PC-9 (cell line): ENCODE measurements around the gene ATP6V0B. TPM values are rescaled to one million over a fixed set of nuclear protein-coding genes. Genes with fewer than 3 reads are reported as not detected.

Experiments used
- BruUV-seq: library from RNA; stranded (reverse); fragments of 400-500 nt; replicated peaks from 2 replicates; lab custom pipeline; 2021; lab: Mats Ljungman, UMichigan
- CTCF ChIA-PET: fragments of 300-600 bp; sonication (Branson Sonifier 250); formaldehyde crosslinking; loops from one replicate; lab custom pipeline; 2022; ENCODE audit warnings: antibody characterized with exemption; lab: Charles Lee
- POLR2A ChIA-PET: fragments of 300-600 bp; sonication (Branson Sonifier 250); formaldehyde crosslinking; loops from one replicate; lab custom pipeline; 2022; ENCODE audit warnings: antibody characterized with exemption; ENCODE audit not compliant: unreplicated experiment; lab: Charles Lee
- DNase-seq, 2 experiments: peaks; one replicate each; pipeline versions ENCODE4 v3.0.0 to v3.0.0-alpha.2; 2015 to 2022; ENCODE audit warnings: mixed read lengths in 1 of 2
- H2AFZ ChIP-seq: fragments of 200-600 bp; sonication (generic); 2 replicates; pipeline ENCODE4 v1.8.1; 2017; ENCODE audit warnings: antibody characterized with exemption
- H3F3A ChIP-seq: fragments of 200-600 bp; sonication (generic); 2 replicates; pipeline ENCODE4 v1.8.1; 2017; ENCODE audit warnings: antibody characterized with exemption, mild to moderate bottlenecking, low read depth; ENCODE audit not compliant: insufficient read depth
- H3K27ac ChIP-seq: fragments of 200-600 bp; sonication (generic); 2 replicates; pipeline ENCODE4 v1.6.1; 2016; ENCODE audit warnings: mixed run types
- H3K27me3 ChIP-seq: fragments of 200-600 bp; sonication (generic); 2 replicates; pipeline ENCODE4 v1.6.1; 2016; ENCODE audit warnings: low read depth, mixed run types; ENCODE audit not compliant: insufficient read depth
- H3K36me3 ChIP-seq: fragments of 200-600 bp; sonication (generic); 2 replicates; pipeline ENCODE4 v1.6.1; 2016; ENCODE audit warnings: low read depth, mixed run types
- H3K4me1 ChIP-seq: fragments of 200-600 bp; sonication (generic); replicated peaks from 2 replicates; pipeline ENCODE4 v1.6.1; 2016; ENCODE audit warnings: mixed run types; ENCODE audit not compliant: insufficient read depth
- H3K4me2 ChIP-seq: fragments of 200-600 bp; sonication (generic); 2 replicates; pipeline ENCODE4 v1.6.1; 2017; ENCODE audit warnings: mixed run types
- H3K4me3 ChIP-seq: fragments of 200-600 bp; sonication (generic); 2 replicates; pipeline ENCODE4 v1.6.1; 2016; ENCODE audit warnings: mixed run types
- H3K79me2 ChIP-seq: fragments of 200-600 bp; sonication (generic); 2 replicates; pipeline ENCODE4 v1.6.1; 2017; ENCODE audit warnings: low read depth, mixed run types
- H3K9me2 ChIP-seq: fragments of 200-600 bp; sonication (generic); 2 replicates; pipeline ENCODE4 v1.8.1; 2017; ENCODE audit warnings: mild to moderate bottlenecking; ENCODE audit not compliant: insufficient read depth
- H3K9me3 ChIP-seq: fragments of 200-600 bp; sonication (generic); 2 replicates; pipeline ENCODE4 v1.8.1; 2016; ENCODE audit warnings: low read depth; ENCODE audit not compliant: insufficient read depth
- H4K20me1 ChIP-seq: fragments of 200-600 bp; sonication (generic); 2 replicates; pipeline ENCODE4 v1.8.1; 2017; ENCODE audit not compliant: insufficient read depth
- EZH2 ChIP-seq: fragments of 200-600 bp; sonication (generic); IDR thresholded peaks from 2 replicates; pipeline ENCODE4 v1.8.0; 2017; ENCODE audit warnings: antibody characterized with exemption, low read depth
- intact Hi-C: fragments of 100-400 bp; cut with micrococcal nuclease; formaldehyde crosslinking; loops from one replicate; pipeline ENCODE4 v1.10.0; 2022; ENCODE audit not compliant: unreplicated experiment
- total RNA-seq: library from RNA; stranded (reverse); gene quantifications from 2 replicates; pipeline ENCODE4 v1.2.3, GENCODE V29; 2021
- TF ChIP-seq, protein P1 (sequence below): fragments of 200-600 bp; sonication (generic); conservative IDR thresholded peaks from 2 replicates; pipeline ENCODE4 v1.6.1; 2017; ENCODE audit warnings: mixed run types, antibody characterized with exemption, mild to moderate bottlenecking, moderate library complexity

Gene ATP6V0B
- total RNA-seq, 1 experiment from 2014 or later = 125 TPM

- H3K36me3 ChIP-seq = peaks cover 22% of the 10 kb centered on the region
Measured at GRCh38 chr1:43981636-43982035, 6.9 kb downstream of the ATP6V0B start.

DNA sequence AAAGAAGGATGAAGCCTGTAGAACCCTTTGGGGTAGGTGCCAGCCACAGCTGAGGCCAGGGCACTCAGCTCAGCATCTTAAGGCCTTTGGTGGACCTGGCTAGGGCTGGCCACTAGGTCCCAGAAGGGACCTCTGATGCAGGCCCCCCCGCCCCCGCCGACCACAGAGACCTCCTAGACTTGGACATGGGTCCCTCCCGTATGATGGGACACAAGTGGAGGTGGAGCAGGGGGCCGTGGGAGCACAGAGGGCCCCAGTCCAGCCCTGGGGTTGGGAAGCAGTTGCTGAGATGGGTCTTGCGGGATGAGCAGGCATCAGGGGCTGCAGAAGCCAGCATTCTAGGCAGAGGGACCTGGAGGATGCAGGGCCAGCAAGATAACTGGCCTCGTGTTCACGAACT is 7.5 kb downstream of the ATP6V0B start:
- Histone ChIP-seq H3K4me3 (no peak overlapping the region), H3K4me2 (no peak overlapping the region), H3K9me3 (no peaks in the 10 kb centered on the region), H3K27ac (no peak overlapping the region), H2AFZ (no peak overlapping the region), H4K20me1 (peaks cover 10% of the 10 kb centered on the region; the same call in 1 of the 2 replicates), H3K79me2 (peaks cover 46% of the 10 kb centered on the region), H3K27me3 (no peaks in the 10 kb centered on the region), H3K4me1 (peaks cover 28% of the 10 kb centered on the region), H3F3A (peaks cover 39% of the 10 kb centered on the region), H3K9me2 (no peaks in the 10 kb centered on the region), H3K36me3 (peaks cover 16% of the 10 kb centered on the region; the same call in 1 of the 2 replicates)
- BruUV-seq = no TSS peak
- no peak for DNase-seq
- intact Hi-C loops = no loop called here
- no peak for TF ChIP-seq EZH2
- TF ChIP-seq, protein P1, sequence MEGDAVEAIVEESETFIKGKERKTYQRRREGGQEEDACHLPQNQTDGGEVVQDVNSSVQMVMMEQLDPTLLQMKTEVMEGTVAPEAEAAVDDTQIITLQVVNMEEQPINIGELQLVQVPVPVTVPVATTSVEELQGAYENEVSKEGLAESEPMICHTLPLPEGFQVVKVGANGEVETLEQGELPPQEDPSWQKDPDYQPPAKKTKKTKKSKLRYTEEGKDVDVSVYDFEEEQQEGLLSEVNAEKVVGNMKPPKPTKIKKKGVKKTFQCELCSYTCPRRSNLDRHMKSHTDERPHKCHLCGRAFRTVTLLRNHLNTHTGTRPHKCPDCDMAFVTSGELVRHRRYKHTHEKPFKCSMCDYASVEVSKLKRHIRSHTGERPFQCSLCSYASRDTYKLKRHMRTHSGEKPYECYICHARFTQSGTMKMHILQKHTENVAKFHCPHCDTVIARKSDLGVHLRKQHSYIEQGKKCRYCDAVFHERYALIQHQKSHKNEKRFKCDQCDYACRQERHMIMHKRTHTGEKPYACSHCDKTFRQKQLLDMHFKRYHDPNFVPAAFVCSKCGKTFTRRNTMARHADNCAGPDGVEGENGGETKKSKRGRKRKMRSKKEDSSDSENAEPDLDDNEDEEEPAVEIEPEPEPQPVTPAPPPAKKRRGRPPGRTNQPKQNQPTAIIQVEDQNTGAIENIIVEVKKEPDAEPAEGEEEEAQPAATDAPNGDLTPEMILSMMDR = no peak
- CTCF ChIA-PET = no interaction called here
- POLR2A ChIA-PET = no interaction called here

More at GRCh38 chr1:43981636-43982035, 6.9 kb downstream of the ATP6V0B start:
- H3K9me3 ChIP-seq = no peaks in the 10 kb centered on the region
- POLR2A ChIA-PET = no interaction called here
- H3K27ac ChIP-seq = no peak overlapping the region
- no peak overlapping the region for H2AFZ ChIP-seq
- BruUV-seq = no TSS peak
- no peak overlapping the region for H3K4me3 ChIP-seq
- CTCF ChIA-PET = no interaction called here
- intact Hi-C loops = no loop called here
- peaks cover 34% of the 10 kb centered on the region for H3K4me1 ChIP-seq
- H3K9me2 ChIP-seq = no peaks in the 10 kb centered on the region
- no peak for TF ChIP-seq EZH2
- TF ChIP-seq, protein P1 = no peak
- H3K27me3 ChIP-seq = no peaks in the 10 kb centered on the region
- no peak for DNase-seq
- peaks cover 52% of the 10 kb centered on the region for H3K79me2 ChIP-seq
- peaks cover 38% of the 10 kb centered on the region; the same call in 1 of the 2 replicates for H3F3A ChIP-seq
- H4K20me1 ChIP-seq = peaks cover 12% of the 10 kb centered on the region; the same call in 1 of the 2 replicates
- H3K4me2 ChIP-seq = no peak overlapping the region

- peaks cover 40% of the 10 kb centered on the region for H3K79me2 ChIP-seq
- H4K20me1 ChIP-seq = peaks cover 5% of the 10 kb centered on the region; the same call in 1 of the 2 replicates
- no peak for TF ChIP-seq EZH2
- TF ChIP-seq, protein P1 = no peak
- peaks cover 39% of the 10 kb centered on the region for H3F3A ChIP-seq
- intact Hi-C loops = no loop called here
- H3K4me2 ChIP-seq = no peak overlapping the region
- peak in 1 of 2 experiments; percentile 1 for DNase-seq
- ChIA-PET CTCF (no interaction called here), POLR2A (no interaction called here)
- H3K27ac ChIP-seq = no peak overlapping the region
- no peaks in the 10 kb centered on the region for H3K27me3 ChIP-seq
- H3K9me3 ChIP-seq = no peaks in the 10 kb centered on the region
- H3K36me3 ChIP-seq = peaks cover 12% of the 10 kb centered on the region; the same call in 1 of the 2 replicates
- H3K4me3 ChIP-seq = no peak overlapping the region
- H3K9me2 ChIP-seq = no peaks in the 10 kb centered on the region
- BruUV-seq = no TSS peak
- no peak overlapping the region for H2AFZ ChIP-seq
- H3K4me1 ChIP-seq = peaks cover 22% of the 10 kb centered on the region
Measured at GRCh38 chr1:43982808-43983207, 8.0 kb downstream of the ATP6V0B start.
